Measurements from ENCODE around the gene C1orf141.

DNA sequence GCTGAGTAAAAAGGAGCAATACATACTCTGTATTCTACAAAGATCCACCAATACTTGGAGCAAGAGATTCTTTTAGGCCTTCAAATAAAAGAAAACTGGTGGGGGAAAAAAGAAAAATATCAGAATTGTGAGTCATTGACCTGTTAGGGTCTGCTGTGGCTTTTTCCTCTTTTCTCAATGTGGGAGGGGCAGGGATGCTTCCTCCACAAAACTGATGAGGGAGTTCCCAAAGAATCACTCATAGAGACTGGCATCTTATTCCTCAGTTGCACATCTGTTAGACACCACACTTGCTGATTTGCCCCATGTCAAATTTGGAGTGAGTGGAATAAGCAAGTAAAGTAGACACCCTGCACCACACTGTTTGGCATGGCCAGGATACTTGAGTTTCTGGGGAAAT lies 16.6 kb downstream of the C1orf141 start:
- no peak for TF ChIP-seq POLR2A (IDR thresholded peaks at IDR 0.05)
- TF ChIP-seq, protein P1, sequence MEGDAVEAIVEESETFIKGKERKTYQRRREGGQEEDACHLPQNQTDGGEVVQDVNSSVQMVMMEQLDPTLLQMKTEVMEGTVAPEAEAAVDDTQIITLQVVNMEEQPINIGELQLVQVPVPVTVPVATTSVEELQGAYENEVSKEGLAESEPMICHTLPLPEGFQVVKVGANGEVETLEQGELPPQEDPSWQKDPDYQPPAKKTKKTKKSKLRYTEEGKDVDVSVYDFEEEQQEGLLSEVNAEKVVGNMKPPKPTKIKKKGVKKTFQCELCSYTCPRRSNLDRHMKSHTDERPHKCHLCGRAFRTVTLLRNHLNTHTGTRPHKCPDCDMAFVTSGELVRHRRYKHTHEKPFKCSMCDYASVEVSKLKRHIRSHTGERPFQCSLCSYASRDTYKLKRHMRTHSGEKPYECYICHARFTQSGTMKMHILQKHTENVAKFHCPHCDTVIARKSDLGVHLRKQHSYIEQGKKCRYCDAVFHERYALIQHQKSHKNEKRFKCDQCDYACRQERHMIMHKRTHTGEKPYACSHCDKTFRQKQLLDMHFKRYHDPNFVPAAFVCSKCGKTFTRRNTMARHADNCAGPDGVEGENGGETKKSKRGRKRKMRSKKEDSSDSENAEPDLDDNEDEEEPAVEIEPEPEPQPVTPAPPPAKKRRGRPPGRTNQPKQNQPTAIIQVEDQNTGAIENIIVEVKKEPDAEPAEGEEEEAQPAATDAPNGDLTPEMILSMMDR (IDR thresholded peaks at IDR 0.05): no peak
